Chondrocyte (in vitro differentiated cells): ENCODE results near the gene PRADC1. TPM values are rescaled to one million over a fixed set of nuclear protein-coding genes. Genes with fewer than 3 reads are reported as not detected.

Source experiments
- DNase-seq: peaks from one replicate; pipeline ENCODE4 v3.0.0; 2021; ENCODE audit warnings: mixed read lengths, low spot score
- H3K27ac Mint-ChIP-seq: one replicate; pipeline ENCODE4 v1.8.0; 2021; ENCODE audit warnings: mild to moderate bottlenecking, moderate library complexity, mixed read lengths; ENCODE audit not compliant: unreplicated experiment
- H3K27me3 Mint-ChIP-seq: 2 replicates; pipeline ENCODE4 v1.8.0; 2021; ENCODE audit warnings: low read depth, mixed read lengths
- H3K36me3 Mint-ChIP-seq: 2 replicates; pipeline ENCODE4 v1.8.0; 2021; ENCODE audit warnings: low read depth, mixed read lengths
- H3K4me1 Mint-ChIP-seq: 2 replicates; pipeline ENCODE4 v1.8.0; 2021; ENCODE audit warnings: low read depth, mild to moderate bottlenecking, mixed read lengths
- H3K4me3 Mint-ChIP-seq: one replicate; pipeline ENCODE4 v1.8.0; 2021; ENCODE audit warnings: mild to moderate bottlenecking, moderate library complexity, mixed read lengths; ENCODE audit not compliant: unreplicated experiment
- H3K9me3 Mint-ChIP-seq: 2 replicates; pipeline ENCODE4 v1.8.0; 2021; ENCODE audit warnings: low read depth, mixed read lengths
- total RNA-seq: library from RNA; stranded (reverse); gene quantifications from 3 replicates; pipeline ENCODE4 v1.2.1, GENCODE V29; 2021
- TF ChIP-seq, protein P1 (sequence below): fragments of 200-600 bp; sonication (generic); IDR thresholded peaks from 2 replicates; pipeline ENCODE4 v1.5.0; 2021; ENCODE audit warnings: antibody characterized with exemption, mild to moderate bottlenecking, moderate library complexity

Gene PRADC1
- total RNA-seq, 1 donor from 2014 or later: 21.7 TPM

DNA sequence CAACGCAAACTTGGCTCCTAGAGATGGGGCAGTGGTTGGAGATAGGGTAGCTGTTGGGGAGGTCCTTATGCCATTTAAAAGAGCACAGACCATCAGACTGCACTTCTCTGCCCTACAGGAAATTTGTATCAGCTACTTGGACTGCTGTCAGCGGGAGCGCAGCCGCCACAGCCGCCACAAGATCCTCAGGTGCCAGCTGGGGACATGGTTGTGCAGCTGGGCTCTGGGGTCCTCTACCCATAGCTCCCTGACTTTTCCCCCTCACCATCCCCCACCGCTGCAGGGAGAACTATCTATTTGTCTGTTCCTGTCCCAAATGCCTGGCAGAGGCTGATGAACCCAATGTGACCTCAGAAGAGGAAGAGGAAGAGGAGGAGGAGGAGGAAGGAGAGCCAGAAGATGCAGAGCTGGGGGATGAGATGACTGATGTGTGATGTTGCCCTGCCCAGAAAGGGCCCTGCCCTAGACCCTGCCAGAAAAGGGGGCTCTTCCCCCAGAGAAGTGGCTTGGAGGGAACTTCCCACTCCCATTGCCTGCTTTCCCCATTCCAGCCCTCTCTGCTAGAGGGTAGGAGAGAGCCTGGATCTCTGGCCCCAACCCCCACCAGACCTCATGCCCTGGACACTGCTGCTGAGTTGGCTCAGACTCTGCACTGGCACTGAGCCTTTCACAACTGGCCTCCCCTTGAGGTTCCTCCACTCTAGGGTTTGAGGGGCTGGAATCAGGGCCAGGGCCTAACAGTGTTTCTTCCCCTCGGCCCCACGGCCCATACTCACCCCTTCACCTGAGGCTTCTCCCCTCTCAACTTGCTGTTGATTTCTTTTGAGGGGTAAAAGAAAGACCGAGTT is 7.3 kb downstream of the PRADC1 start:
- Mint-ChIP-seq H3K9me3 (no peaks in the 10 kb centered on the region), H3K4me1 (no peaks in the 10 kb centered on the region), H3K36me3 (peaks cover 14% of the 10 kb centered on the region), H3K27ac (no peak overlapping the region), H3K27me3 (no peaks in the 10 kb centered on the region), H3K4me3 (no peak overlapping the region)
- TF ChIP-seq, protein P1, sequence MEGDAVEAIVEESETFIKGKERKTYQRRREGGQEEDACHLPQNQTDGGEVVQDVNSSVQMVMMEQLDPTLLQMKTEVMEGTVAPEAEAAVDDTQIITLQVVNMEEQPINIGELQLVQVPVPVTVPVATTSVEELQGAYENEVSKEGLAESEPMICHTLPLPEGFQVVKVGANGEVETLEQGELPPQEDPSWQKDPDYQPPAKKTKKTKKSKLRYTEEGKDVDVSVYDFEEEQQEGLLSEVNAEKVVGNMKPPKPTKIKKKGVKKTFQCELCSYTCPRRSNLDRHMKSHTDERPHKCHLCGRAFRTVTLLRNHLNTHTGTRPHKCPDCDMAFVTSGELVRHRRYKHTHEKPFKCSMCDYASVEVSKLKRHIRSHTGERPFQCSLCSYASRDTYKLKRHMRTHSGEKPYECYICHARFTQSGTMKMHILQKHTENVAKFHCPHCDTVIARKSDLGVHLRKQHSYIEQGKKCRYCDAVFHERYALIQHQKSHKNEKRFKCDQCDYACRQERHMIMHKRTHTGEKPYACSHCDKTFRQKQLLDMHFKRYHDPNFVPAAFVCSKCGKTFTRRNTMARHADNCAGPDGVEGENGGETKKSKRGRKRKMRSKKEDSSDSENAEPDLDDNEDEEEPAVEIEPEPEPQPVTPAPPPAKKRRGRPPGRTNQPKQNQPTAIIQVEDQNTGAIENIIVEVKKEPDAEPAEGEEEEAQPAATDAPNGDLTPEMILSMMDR: no peak
- no peak for DNase-seq

DNA sequence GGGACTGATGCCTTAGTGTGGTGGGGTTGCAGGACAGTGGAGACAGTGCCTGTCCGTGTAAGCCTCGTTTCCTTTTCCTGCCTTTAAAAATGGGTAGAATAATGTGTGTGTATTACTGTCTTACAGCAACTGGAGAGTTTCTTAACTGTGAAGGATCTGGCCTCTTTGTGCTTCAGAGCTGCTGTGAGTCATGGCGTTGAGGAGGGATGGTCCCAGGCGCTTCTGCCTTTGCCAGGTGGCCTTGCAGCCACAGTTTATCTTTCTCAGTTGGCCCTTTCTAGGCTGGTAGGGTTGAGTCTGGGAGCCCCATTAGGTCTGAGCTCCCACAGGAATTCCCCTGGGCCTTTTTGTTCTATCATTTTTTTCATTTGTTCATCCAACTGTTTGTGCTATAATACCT is 9.2 kb downstream of the PRADC1 start:
- H3K36me3 Mint-ChIP-seq: peaks cover 14% of the 10 kb centered on the region
- DNase-seq: no peak
- no peak overlapping the region for H3K27ac Mint-ChIP-seq
- H3K4me3 Mint-ChIP-seq: no peak overlapping the region
- TF ChIP-seq, protein P1: no peak
- no peaks in the 10 kb centered on the region for H3K9me3 Mint-ChIP-seq
- no peaks in the 10 kb centered on the region for H3K4me1 Mint-ChIP-seq
- no peaks in the 10 kb centered on the region for H3K27me3 Mint-ChIP-seq

DNA sequence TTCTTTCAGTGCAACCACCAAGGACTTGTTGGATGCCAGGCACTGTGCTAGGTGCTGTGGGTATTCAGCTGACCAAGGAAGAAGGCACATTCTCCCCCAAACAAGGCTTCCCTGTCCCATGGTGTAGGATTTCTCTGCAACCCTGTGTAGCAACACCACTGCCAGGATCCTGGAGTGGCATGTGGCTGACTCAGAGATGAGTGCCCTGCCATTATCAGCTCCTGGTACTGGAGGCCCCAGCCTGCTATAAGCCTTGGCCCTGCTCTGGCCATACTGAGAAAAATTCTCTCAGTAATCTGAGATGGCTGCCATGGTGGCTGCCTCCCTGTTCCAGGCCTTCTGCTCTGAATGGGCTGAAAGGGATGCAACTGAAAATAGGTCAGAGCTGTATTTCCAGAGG is 14.7 kb downstream of the PRADC1 start:
- Mint-ChIP-seq H3K4me3 (no peak overlapping the region), H3K36me3 (peaks cover 10% of the 10 kb centered on the region), H3K27ac (no peak overlapping the region), H3K27me3 (no peaks in the 10 kb centered on the region), H3K4me1 (peaks cover 31% of the 10 kb centered on the region), H3K9me3 (no peaks in the 10 kb centered on the region)
- no peak for DNase-seq
- TF ChIP-seq, protein P1: no peak

DNA sequence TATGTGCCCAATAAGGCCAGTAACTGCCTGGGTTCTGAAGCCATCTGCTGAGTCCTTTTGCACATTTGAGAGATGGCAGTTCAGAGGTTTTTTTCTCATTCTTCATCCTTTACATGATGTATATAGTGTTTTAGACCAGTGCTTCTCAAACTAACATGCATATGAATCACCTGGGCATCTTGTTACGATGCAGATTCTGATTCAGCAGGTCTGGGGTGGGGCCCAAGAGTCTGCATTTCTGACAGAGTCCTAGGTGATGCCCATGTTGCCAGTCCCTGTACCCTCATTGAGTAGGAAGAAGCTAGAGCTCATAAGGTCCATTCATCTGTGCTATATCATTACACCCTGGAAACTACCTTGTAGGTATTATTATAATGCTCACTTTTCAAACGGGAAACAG is 15.2 kb downstream of the PRADC1 start:
- H3K27me3 Mint-ChIP-seq: no peaks in the 10 kb centered on the region
- TF ChIP-seq, protein P1: no peak
- H3K27ac Mint-ChIP-seq: no peak overlapping the region
- H3K4me1 Mint-ChIP-seq: peaks cover 36% of the 10 kb centered on the region
- no peak overlapping the region for H3K4me3 Mint-ChIP-seq
- peaks cover 8% of the 10 kb centered on the region for H3K36me3 Mint-ChIP-seq
- no peaks in the 10 kb centered on the region for H3K9me3 Mint-ChIP-seq
- no peak for DNase-seq

DNA sequence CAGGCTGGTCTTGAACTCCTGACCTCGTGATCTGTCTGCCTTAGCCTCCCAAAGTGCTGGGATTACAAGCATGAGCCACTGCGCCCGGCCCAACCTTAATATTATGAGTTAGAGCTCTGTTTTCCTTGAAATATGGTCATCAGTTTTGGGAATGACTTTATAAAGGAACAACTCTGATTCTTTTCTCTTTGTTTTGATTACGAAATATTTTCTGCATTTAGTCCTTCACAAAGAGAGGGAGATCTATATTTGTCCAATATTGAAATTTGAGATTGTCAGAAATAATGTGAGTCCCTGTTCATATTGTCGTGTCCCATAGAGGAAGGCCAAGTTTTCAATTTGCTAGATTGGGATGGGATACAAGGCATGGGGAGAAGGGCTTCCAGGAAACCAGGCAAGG is 15.9 kb downstream of the PRADC1 start:
- DNase-seq: peak; percentile 12
- TF ChIP-seq, protein P1: no peak
- no peaks in the 10 kb centered on the region for H3K9me3 Mint-ChIP-seq
- H3K27me3 Mint-ChIP-seq: no peaks in the 10 kb centered on the region
- no peak overlapping the region for H3K27ac Mint-ChIP-seq
- peaks cover 4% of the 10 kb centered on the region for H3K36me3 Mint-ChIP-seq
- peaks cover 42% of the 10 kb centered on the region for H3K4me1 Mint-ChIP-seq
- no peak overlapping the region for H3K4me3 Mint-ChIP-seq
